ENCODE data around the gene PSMA4.

GRCh38 chr15:78597583-78597982 lies 57.3 kb downstream of the PSMA4 start:
- no peak for TF ChIP-seq CTCF (IDR thresholded peaks at IDR 0.05)
- TF ChIP-seq POLR2AphosphoS5 (IDR thresholded peaks at IDR 0.05), result no peak
